NCI-H1436 treated with DMSO at 0.1 percent for 48 hours (cell line): ENCODE results near the gene SYT3.
"Not testable (repeated sequence)": the region's sequence is repeated elsewhere in the genome, so short reads cannot be mapped to it uniquely, and the experiment has no call there.

ENCODE experiments used
- DNase-seq: peaks from one replicate; lab custom pipeline; 2025; lab: John Stamatoyannopoulos, UW

Gene SYT3

GRCh38 chr19:50636317-50637085, 3.2 kb downstream of the SYT3 start:
- no peak for DNase-seq

GRCh38 chr19:50633973-50634372, 5.7 kb downstream of the SYT3 start:
- DNase-seq, result no peak

GRCh38 chr19:50633359-50633758, 6.3 kb downstream of the SYT3 start:
- no peak for DNase-seq

GRCh38 chr19:50632151-50632835, 7.4 kb downstream of the SYT3 start:
- no peak for DNase-seq

GRCh38 chr19:50629801-50630200, 9.9 kb downstream of the SYT3 start:
- DNase-seq, result no peak

GRCh38 chr19:50629194-50629593, 10.5 kb downstream of the SYT3 start:
- no peak for DNase-seq

GRCh38 chr19:50628551-50628950, 11.1 kb downstream of the SYT3 start:
- no peak for DNase-seq

- DNase-seq, result no peak
Observed at GRCh38 chr19:50628146-50628545, 11.5 kb downstream of the SYT3 start.

- no peak for DNase-seq
Observed at GRCh38 chr19:50626795-50627194, 12.9 kb downstream of the SYT3 start.

GRCh38 chr19:50626011-50626410, 13.7 kb downstream of the SYT3 start:
- DNase-seq, result no peak

GRCh38 chr19:50624949-50625600, 14.6 kb downstream of the SYT3 start:
- no peak for DNase-seq

- DNase-seq, result not testable (repeated sequence)
Observed at GRCh38 chr19:50620394-50620906, 19.2 kb downstream of the SYT3 start.

GRCh38 chr19:50619184-50619583, 20.5 kb downstream of the SYT3 start:
- DNase-seq, result not testable (repeated sequence)

- not testable (repeated sequence) for DNase-seq
Observed at GRCh38 chr19:50618379-50618778, 21.3 kb downstream of the SYT3 start.

GRCh38 chr19:50612504-50613404, 26.9 kb downstream of the SYT3 start:
- DNase-seq, result not testable (repeated sequence)

GRCh38 chr19:50607874-50608785, 31.6 kb downstream of the SYT3 start:
- no peak for DNase-seq

GRCh38 chr19:50607388-50607787, 32.3 kb downstream of the SYT3 start:
- no peak for DNase-seq

GRCh38 chr19:50606059-50606836, 33.4 kb downstream of the SYT3 start:
- DNase-seq, result not testable (repeated sequence)

- not testable (repeated sequence) for DNase-seq
Observed at GRCh38 chr19:50604264-50605073, 35.2 kb downstream of the SYT3 start.
